ENCODE data around the gene KIF11. TPM values are rescaled to one million over a fixed set of nuclear protein-coding genes. Genes with fewer than 3 reads are reported as not detected.
A peak's percentile ranks its signal among the peaks of the same experiment; 100 is the strongest.

Gene KIF11
- 12.5 TPM for polyA plus RNA-seq
- long read RNA-seq, donor 1, full-length matches to known transcripts = 1 of 1 reads
- long read RNA-seq, donor 1, partial matches to known transcripts = 0 of 1 reads
- long read RNA-seq, donor 1, other reads (novel, unspliced or antisense) = 0 of 1 reads
- long read RNA-seq, donor 2, full-length matches to known transcripts = 2 of 2 reads
- long read RNA-seq, donor 2, partial matches to known transcripts = 0 of 2 reads
- long read RNA-seq, donor 2, other reads (novel, unspliced or antisense) = 0 of 2 reads
- long read RNA-seq, donor 3 = 0 reads
- long read RNA-seq, donor 4 = 0 reads
- long read RNA-seq, donor 5 = 0 reads
- long read RNA-seq, donor 6 = 0 reads
- long read RNA-seq, donor 7 = 0 reads
- long read RNA-seq, donor 8, full-length matches to known transcripts = 5 of 14 reads
- long read RNA-seq, donor 8, partial matches to known transcripts = 9 of 14 reads
- long read RNA-seq, donor 8, other reads (novel, unspliced or antisense) = 0 of 14 reads
- long read RNA-seq, donor 9 = 0 reads
- long read RNA-seq, donor 10, full-length matches to known transcripts = 2 of 2 reads
- long read RNA-seq, donor 10, partial matches to known transcripts = 0 of 2 reads
- long read RNA-seq, donor 10, other reads (novel, unspliced or antisense) = 0 of 2 reads
- long read RNA-seq, donor 11, full-length matches to known transcripts = 2 of 2 reads
- long read RNA-seq, donor 11, partial matches to known transcripts = 0 of 2 reads
- long read RNA-seq, donor 11, other reads (novel, unspliced or antisense) = 0 of 2 reads

- H3K4me1 ChIP-seq (ENCODE audit: control insufficient read depth, insufficient read depth, low read length) = no peaks in the 10 kb centered on the region
- H3K4me3 ChIP-seq (ENCODE audit: low read length) = peak within 1 kb of the TSS; percentile 84
- no peaks in the 10 kb centered on the region for H3K36me3 ChIP-seq (ENCODE audit: control insufficient read depth, insufficient read depth, low read length)
- DNase-seq = peak; percentile 97 to 98
- no peaks in the 10 kb centered on the region for H3K9me3 ChIP-seq (ENCODE audit: control insufficient read depth, low read depth, low read length)
- peak within 1 kb of the TSS; percentile 96 for H3K27ac ChIP-seq (ENCODE audit: low read length)
- WGBS (ENCODE audit: insufficient coverage, low lambda C conversion rate) = 5% methylated on average over 2 of the region's 61 CpGs
- no peaks in the 10 kb centered on the region for H3K27me3 ChIP-seq (ENCODE audit: control insufficient read depth, insufficient read depth, low read length)
These were observed at the start of gene KIF11 for GRCh38 chr10:92592761-92593618. KIF11 (plus strand) TSS chr10:92593130; CDS start chr10:92593376, 246 bp downstream.

- Histone ChIP-seq H3K4me3 (ENCODE audit: low read length) (no peak overlapping the region), H3K4me1 (ENCODE audit: control insufficient read depth, insufficient read depth, low read length) (no peaks in the 10 kb centered on the region), H3K9me3 (ENCODE audit: control insufficient read depth, low read depth, low read length) (no peaks in the 10 kb centered on the region), H3K27ac (ENCODE audit: low read length) (no peak overlapping the region), H3K27me3 (ENCODE audit: control insufficient read depth, insufficient read depth, low read length) (no peaks in the 10 kb centered on the region), H3K36me3 (ENCODE audit: control insufficient read depth, insufficient read depth, low read length) (peaks cover 3% of the 10 kb centered on the region)
- WGBS (ENCODE audit: insufficient coverage, low lambda C conversion rate) = 45% methylated on average over 2 of the region's 3 CpGs
- DNase-seq = no peak
These were observed 48.6 kb upstream of the KIF11 start for GRCh38 chr10:92544296-92544695.

GRCh38 chr10:92545556-92545955 lies 47.4 kb upstream of the KIF11 start:
- Histone ChIP-seq H3K4me1 (ENCODE audit: control insufficient read depth, insufficient read depth, low read length) (no peaks in the 10 kb centered on the region), H3K9me3 (ENCODE audit: control insufficient read depth, low read depth, low read length) (no peaks in the 10 kb centered on the region), H3K4me3 (ENCODE audit: low read length) (no peak overlapping the region), H3K36me3 (ENCODE audit: control insufficient read depth, insufficient read depth, low read length) (peaks cover 3% of the 10 kb centered on the region), H3K27me3 (ENCODE audit: control insufficient read depth, insufficient read depth, low read length) (no peaks in the 10 kb centered on the region), H3K27ac (ENCODE audit: low read length) (no peak overlapping the region)
- no peak for DNase-seq
- no CpG with 5 or more reads among the region's 1 CpG for WGBS (ENCODE audit: insufficient coverage, low lambda C conversion rate)

- WGBS (ENCODE audit: insufficient coverage, low lambda C conversion rate) = no CpG with 5 or more reads among the region's 4 CpGs
- H3K27ac ChIP-seq (ENCODE audit: low read length) = no peak overlapping the region
- no peak for DNase-seq
- no peaks in the 10 kb centered on the region for H3K27me3 ChIP-seq (ENCODE audit: control insufficient read depth, insufficient read depth, low read length)
- no peaks in the 10 kb centered on the region for H3K9me3 ChIP-seq (ENCODE audit: control insufficient read depth, low read depth, low read length)
- no peak overlapping the region for H3K4me3 ChIP-seq (ENCODE audit: low read length)
- H3K36me3 ChIP-seq (ENCODE audit: control insufficient read depth, insufficient read depth, low read length) = peaks cover 3% of the 10 kb centered on the region
- no peaks in the 10 kb centered on the region for H3K4me1 ChIP-seq (ENCODE audit: control insufficient read depth, insufficient read depth, low read length)
These were observed 45.3 kb upstream of the KIF11 start for GRCh38 chr10:92547676-92548075.

GRCh38 chr10:92550924-92551323 lies 42.0 kb upstream of the KIF11 start:
- no peak overlapping the region for H3K4me3 ChIP-seq (ENCODE audit: low read length)
- H3K27me3 ChIP-seq (ENCODE audit: control insufficient read depth, insufficient read depth, low read length) = no peaks in the 10 kb centered on the region
- WGBS (ENCODE audit: insufficient coverage, low lambda C conversion rate) = no CpG with 5 or more reads among the region's 2 CpGs
- H3K9me3 ChIP-seq (ENCODE audit: control insufficient read depth, low read depth, low read length) = peaks cover 2% of the 10 kb centered on the region
- no peak for DNase-seq
- no peaks in the 10 kb centered on the region for H3K4me1 ChIP-seq (ENCODE audit: control insufficient read depth, insufficient read depth, low read length)
- peaks cover 10% of the 10 kb centered on the region for H3K36me3 ChIP-seq (ENCODE audit: control insufficient read depth, insufficient read depth, low read length)
- H3K27ac ChIP-seq (ENCODE audit: low read length) = no peak overlapping the region

- H3K27me3 ChIP-seq (ENCODE audit: control insufficient read depth, insufficient read depth, low read length) = no peaks in the 10 kb centered on the region
- no CpG with 5 or more reads among the region's 5 CpGs for WGBS (ENCODE audit: insufficient coverage, low lambda C conversion rate)
- H3K36me3 ChIP-seq (ENCODE audit: control insufficient read depth, insufficient read depth, low read length) = peaks cover 14% of the 10 kb centered on the region
- no peak overlapping the region for H3K4me3 ChIP-seq (ENCODE audit: low read length)
- no peak overlapping the region for H3K27ac ChIP-seq (ENCODE audit: low read length)
- peaks cover 2% of the 10 kb centered on the region for H3K9me3 ChIP-seq (ENCODE audit: control insufficient read depth, low read depth, low read length)
- no peak for DNase-seq
- no peaks in the 10 kb centered on the region for H3K4me1 ChIP-seq (ENCODE audit: control insufficient read depth, insufficient read depth, low read length)
These were observed 40.6 kb upstream of the KIF11 start for GRCh38 chr10:92552310-92552709.

- no CpG with 5 or more reads among the region's 2 CpGs for WGBS (ENCODE audit: insufficient coverage, low lambda C conversion rate)
- Histone ChIP-seq H3K9me3 (ENCODE audit: control insufficient read depth, low read depth, low read length) (peaks cover 2% of the 10 kb centered on the region), H3K27me3 (ENCODE audit: control insufficient read depth, insufficient read depth, low read length) (no peaks in the 10 kb centered on the region), H3K4me1 (ENCODE audit: control insufficient read depth, insufficient read depth, low read length) (no peaks in the 10 kb centered on the region), H3K27ac (ENCODE audit: low read length) (no peak overlapping the region), H3K36me3 (ENCODE audit: control insufficient read depth, insufficient read depth, low read length) (peaks cover 11% of the 10 kb centered on the region), H3K4me3 (ENCODE audit: low read length) (no peak overlapping the region)
- DNase-seq = no peak
These were observed 39.0 kb upstream of the KIF11 start for GRCh38 chr10:92553959-92554358.

- H3K27ac ChIP-seq (ENCODE audit: low read length) = no peak overlapping the region
- H3K4me3 ChIP-seq (ENCODE audit: low read length) = no peak overlapping the region
- no peaks in the 10 kb centered on the region for H3K27me3 ChIP-seq (ENCODE audit: control insufficient read depth, insufficient read depth, low read length)
- WGBS (ENCODE audit: insufficient coverage, low lambda C conversion rate) = no CpG with 5 or more reads among the region's 4 CpGs
- no peaks in the 10 kb centered on the region for H3K4me1 ChIP-seq (ENCODE audit: control insufficient read depth, insufficient read depth, low read length)
- peaks cover 20% of the 10 kb centered on the region for H3K36me3 ChIP-seq (ENCODE audit: control insufficient read depth, insufficient read depth, low read length)
- DNase-seq = no peak
- H3K9me3 ChIP-seq (ENCODE audit: control insufficient read depth, low read depth, low read length) = peaks cover 6% of the 10 kb centered on the region
These were observed 33.9 kb upstream of the KIF11 start for GRCh38 chr10:92559046-92559445.

- H3K4me3 ChIP-seq (ENCODE audit: low read length) = no peak overlapping the region
- H3K27me3 ChIP-seq (ENCODE audit: control insufficient read depth, insufficient read depth, low read length) = no peaks in the 10 kb centered on the region
- peaks cover 10% of the 10 kb centered on the region for H3K36me3 ChIP-seq (ENCODE audit: control insufficient read depth, insufficient read depth, low read length)
- H3K9me3 ChIP-seq (ENCODE audit: control insufficient read depth, low read depth, low read length) = peaks cover 3% of the 10 kb centered on the region
- DNase-seq = no peak
- H3K4me1 ChIP-seq (ENCODE audit: control insufficient read depth, insufficient read depth, low read length) = no peaks in the 10 kb centered on the region
- no peak overlapping the region for H3K27ac ChIP-seq (ENCODE audit: low read length)
These were observed 30.5 kb upstream of the KIF11 start for GRCh38 chr10:92562424-92562823.

- no peak for DNase-seq
- H3K27me3 ChIP-seq (ENCODE audit: control insufficient read depth, insufficient read depth, low read length) = no peaks in the 10 kb centered on the region
- H3K9me3 ChIP-seq (ENCODE audit: control insufficient read depth, low read depth, low read length) = no peaks in the 10 kb centered on the region
- no peak overlapping the region for H3K4me3 ChIP-seq (ENCODE audit: low read length)
- peaks cover 4% of the 10 kb centered on the region for H3K4me1 ChIP-seq (ENCODE audit: control insufficient read depth, insufficient read depth, low read length)
- no peaks in the 10 kb centered on the region for H3K36me3 ChIP-seq (ENCODE audit: control insufficient read depth, insufficient read depth, low read length)
- 83% methylated on average over 1 of the region's 4 CpGs for WGBS (ENCODE audit: insufficient coverage, low lambda C conversion rate)
- no peak overlapping the region for H3K27ac ChIP-seq (ENCODE audit: low read length)
These were observed 24.9 kb upstream of the KIF11 start for GRCh38 chr10:92567952-92568600.
